ENCODE data around the gene SLC25A25.

The SLC25A25 gene

DNA sequence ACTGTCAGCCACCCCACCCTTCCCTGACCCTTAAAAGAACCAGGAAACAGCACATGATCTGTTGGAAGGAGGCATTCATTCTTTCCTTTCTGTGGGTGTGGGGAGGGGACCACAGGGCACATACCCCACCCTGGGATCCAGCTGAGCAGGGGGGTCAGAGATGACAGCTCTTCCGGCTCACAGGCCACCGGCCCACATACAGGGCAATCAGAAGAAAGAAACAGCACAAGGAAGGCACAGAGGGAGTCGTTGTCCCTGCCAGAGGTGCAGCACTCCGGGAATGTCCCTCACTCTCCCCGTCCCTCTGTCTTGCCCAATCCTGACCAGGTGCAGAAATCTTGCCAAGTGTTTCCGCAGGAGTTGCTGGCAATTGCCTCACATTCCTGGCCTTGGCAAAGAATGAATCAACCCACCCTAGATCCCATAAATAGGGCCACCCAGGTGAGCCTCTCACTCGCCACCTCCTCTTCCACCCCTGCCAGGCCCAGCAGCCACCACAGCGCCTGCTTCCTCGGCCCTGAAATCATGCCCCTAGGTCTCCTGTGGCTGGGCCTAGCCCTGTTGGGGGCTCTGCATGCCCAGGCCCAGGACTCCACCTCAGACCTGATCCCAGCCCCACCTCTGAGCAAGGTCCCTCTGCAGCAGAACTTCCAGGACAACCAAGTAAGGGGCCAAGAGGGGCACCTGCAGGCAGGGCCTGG, 81.1 kb downstream of the SLC25A25 start, which contains the start of gene LCN2:
Gene LCN2, plus strand, starts transcription at position 453 of the 701 bp plus-strand sequence. Its CDS starts 73 bp downstream, at position 526.
- DNase-seq, result no peak

GRCh38 chr9:128149951-128150593, 82.0 kb downstream of the SLC25A25 start:
- no peak for DNase-seq

GRCh38 chr9:128150594-128151308, 82.7 kb downstream of the SLC25A25 start:
- DNase-seq, result no peak

GRCh38 chr9:128151309-128152132, 83.5 kb downstream of the SLC25A25 start:
- DNase-seq, result no peak

- no peak for DNase-seq
Observed at GRCh38 chr9:128152133-128153059, 84.4 kb downstream of the SLC25A25 start.

- no peak for DNase-seq
Observed at GRCh38 chr9:128153060-128153946, 85.3 kb downstream of the SLC25A25 start.

- DNase-seq, result no peak
Observed at GRCh38 chr9:128153947-128154695, 86.1 kb downstream of the SLC25A25 start.

- no peak for DNase-seq
Observed at GRCh38 chr9:128155736-128156500, 87.9 kb downstream of the SLC25A25 start.

All from GF-D8 (cell line).